Activated T-helper 9 cell treated with anti-CD3 and anti-CD28 coated beads, Interleukin-2, amount 50 U/mL, for 16 hours (primary cell): Measurements from ENCODE around the gene MXD4.

ENCODE experiments used
- DNase-seq: peaks from one replicate; pipeline ENCODE4 v3.0.0-alpha.2; 2020; ENCODE audit warnings: low read depth

The MXD4 gene

DNA sequence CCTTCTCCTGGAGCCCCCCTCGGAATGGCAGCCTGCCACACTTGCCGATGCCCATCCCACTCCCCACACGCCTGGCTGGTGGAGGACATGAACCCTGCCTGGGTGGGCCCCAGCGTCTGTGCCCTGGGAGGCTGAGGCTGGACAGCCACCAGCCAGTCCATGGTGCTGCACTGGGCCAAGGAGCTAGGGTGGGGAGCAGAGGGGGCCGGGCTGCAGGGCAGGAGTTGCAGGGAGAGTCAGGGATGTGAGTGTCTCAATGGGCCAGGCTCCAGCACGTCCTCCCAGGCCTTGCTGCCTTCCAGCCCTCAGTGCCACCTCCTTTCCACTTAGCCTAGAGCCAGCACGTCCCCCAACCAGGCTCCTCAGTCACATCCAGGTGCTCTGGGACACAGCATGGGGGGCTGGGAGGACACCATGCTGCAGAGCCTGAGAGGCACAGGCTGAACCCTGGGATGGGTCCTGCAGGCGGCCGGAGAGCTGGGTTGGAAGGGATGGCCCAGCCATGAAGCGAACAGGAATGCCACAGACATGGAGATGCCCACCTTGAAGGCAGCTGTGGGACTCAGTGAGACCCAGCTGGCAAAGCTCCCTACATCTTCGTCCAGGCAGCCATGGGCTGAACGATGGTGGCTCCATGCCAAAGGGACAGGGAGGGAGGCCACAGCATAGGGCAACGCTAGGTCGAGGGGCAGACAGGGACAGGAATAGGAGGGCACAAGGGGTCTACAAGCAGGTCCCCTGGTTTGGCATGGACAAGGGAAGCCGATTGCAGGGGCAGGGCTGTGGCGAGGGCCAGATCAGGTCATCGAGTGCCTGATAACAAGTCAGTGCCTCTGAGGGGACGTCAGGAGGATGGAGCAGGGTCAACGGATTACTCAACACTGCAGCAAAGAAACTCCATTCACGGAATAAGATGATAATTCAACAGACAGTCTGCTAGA lies 30.1 kb upstream of the MXD4 start:
- DNase-seq: no peak

GRCh38 chr4:2290974-2291704 lies 29.2 kb upstream of the MXD4 start:
- peak; percentile 38 for DNase-seq

DNA sequence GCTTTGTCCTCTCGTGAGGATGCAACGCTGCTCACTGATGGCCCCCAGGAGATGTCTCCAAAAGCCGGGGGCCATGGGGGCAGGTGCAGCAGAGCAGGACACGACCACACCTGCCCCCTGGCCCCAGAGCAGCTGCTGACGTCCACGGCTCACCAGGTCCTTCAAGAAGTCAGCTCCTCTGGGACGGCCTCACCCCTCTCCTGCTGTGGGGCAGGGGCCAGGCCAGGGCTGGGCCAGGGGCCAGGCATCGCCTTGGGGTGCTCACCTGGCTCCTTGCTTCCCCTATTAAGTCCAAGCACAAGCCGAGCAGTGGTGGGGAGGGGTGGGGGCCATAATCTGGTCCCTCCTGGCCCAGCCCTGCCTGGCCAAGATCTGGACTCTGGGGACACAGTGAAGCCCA lies 28.6 kb upstream of the MXD4 start:
- DNase-seq: no peak

DNA sequence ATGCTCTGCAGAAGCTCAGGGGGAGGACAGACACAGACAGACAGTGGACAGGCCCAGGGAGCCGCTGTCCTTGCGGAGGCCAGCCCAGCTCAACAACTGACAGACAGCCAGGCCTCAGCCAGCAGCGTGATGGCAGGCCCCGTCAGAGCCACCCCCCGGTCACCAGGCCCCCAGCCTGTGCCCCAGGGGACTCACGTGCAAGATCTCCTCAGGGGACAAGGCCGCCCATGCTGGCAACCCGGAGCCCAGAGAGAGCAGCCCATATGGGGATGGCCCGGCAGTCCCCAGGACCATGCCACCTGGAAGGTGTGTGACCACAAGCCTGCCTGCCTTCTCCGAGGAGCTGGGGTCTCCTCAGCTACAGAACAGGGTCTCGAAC lies 28.0 kb upstream of the MXD4 start:
- DNase-seq: no peak

DNA sequence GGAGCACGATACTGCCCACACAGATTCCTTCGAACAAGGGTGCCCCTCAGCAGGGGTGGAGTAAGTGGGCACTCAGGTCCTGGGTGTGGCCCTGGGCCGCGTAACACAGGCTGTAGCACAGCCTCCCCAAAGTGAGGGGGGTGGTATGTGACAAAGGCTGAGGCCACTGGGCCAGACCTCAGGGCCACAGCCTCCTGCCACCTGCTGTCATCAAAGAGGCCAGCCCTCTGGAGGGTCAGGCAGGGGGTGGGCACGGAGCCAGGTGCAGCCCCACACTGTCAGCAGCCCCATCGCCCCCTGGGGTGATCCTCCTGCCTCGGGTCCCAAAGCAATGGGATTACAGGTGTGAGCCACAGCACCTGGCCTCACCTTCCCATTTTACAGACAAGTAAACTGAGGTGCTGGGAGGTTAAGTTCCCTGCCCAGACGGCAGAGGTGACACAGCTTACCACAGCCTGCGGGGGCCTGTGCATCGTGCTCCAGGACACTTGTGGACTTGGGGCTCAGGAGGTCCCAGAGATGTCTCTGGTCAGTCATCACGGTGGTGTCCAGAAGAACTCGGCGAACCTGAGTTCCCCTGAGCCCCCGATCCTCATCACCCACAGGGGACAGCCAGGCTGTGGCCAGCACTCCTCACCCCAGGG lies 27.5 kb upstream of the MXD4 start:
- DNase-seq: no peak

DNA sequence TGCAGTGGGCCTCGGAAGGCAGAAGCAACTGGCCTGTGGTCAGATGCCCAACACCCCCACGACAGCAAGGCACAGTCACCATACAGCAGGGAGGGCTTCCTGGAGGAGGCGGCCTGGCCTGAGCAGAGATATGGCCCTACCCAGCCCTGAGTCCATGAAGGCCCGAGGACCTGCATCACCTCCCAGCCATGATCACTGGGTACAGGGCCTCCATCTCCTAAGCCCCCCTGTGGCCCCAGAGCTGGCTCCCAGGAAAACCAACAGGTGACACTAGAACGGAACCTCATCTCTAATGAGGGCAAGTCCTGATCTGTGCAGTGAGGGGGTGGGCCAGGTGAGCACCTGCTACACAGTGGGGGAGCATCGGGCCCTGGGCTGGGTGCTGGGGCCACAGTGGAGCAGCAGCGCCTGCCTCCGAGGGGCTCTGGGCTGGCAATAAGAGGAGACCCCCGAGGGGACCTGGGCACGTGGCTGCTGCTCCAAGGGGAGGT lies 26.2 kb upstream of the MXD4 start:
- DNase-seq: no peak

DNA sequence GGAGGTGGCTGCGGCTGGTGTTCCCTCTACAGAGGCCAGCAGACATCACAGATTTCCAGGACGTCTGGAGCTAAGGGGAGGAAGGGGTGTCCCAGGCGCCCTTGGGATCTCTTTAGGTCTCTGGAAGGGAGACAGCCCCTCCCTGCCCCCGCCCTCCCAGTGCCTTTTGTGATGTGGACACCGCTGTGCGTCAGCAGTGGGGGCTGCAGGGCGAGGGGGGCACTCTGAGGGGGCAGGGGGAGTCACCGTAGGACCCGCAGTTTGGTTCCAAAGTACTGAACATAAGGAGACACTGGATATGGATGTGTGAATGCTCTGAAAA lies 25.6 kb upstream of the MXD4 start:
- DNase-seq: no peak

DNA sequence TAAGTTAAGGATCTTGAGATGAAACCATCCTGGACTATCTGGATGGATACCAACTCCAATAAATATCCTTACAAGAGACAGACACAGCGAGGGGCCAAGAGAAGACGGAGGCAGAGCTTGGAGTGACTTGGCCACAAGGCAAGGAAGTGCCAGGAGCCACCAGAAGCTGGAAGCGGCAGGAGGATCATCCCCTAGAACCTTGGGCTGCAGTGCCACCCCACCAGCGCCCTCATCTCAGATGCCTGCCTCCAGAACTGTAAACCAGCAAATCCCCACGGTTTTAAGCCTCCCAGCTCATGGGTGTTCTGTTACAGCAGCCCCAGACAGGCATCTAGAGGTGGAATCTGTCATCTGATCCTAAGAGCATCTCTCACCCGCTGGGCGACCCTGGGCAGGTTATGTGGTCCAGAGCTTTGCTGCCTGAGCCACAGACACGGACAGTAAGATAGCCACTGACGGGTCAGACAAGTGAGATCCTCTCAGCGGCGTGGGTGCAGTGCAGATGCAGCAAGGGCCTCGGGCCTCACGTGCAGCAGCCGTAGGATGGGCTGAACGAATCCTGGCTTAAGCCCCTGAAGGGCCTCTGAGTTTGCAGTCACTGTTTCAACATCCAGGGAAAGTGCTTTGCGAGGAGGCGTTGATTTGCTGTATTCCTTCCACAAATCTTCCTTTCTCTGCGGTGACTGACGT lies 25.1 kb upstream of the MXD4 start:
- DNase-seq: no peak

GRCh38 chr4:2285613-2286381 lies 23.9 kb upstream of the MXD4 start:
- DNase-seq: no peak

DNA sequence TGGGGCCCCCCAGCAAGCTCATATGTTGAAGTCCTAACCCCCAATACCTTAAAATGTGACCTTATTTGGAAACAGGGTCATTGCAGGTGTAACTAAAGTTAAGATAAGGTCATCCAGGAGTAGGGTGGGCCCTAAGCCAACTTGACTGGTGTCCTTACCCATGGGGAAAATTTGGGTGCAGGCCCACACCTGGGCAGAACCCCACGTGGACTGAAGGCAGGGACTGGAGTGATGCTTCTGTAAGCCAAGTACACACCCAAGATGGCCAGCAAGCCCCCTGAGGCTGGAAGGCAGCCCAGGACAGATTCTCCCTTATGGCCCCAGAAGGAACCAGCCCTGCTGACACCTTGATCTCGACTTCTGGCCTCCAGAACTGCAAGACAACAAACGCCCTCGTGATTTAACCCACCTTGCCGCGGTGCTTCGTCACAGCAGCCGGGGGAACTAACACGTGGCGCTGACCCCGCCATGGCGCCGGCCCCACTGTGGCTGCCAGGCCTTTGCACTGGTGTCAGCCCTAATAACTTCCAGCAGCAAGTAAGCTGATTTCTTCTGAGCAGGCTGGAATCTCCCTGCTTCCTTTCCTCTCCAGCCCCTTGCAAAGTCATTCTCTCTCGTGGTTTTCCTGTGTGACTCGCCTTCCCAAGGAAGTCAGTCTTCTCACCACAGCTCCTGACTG lies 23.2 kb upstream of the MXD4 start:
- no peak for DNase-seq

- no peak for DNase-seq
These were observed 22.4 kb upstream of the MXD4 start for GRCh38 chr4:2284161-2284933.

DNA sequence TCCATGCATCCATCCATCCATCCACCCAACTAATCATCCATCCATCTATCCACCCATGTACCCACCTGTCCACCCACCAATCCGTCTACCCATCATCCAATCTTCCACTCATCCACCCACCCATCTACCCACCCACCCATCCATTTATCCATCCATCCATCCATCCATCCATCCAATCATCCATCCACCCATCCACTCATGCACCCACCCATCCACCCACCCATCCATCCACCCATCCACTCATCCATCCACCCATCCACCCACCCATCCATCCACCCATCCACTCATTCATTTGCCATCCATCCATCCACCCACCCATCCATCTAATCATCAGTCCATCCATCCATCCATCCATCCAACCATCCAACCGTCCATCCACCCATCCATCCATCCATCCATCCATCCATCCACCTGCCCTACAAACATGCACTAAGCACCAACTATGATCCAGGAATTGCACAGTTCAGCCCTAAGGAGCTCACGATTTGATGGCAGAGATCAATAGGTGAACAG lies 21.3 kb upstream of the MXD4 start:
- DNase-seq: no peak

DNA sequence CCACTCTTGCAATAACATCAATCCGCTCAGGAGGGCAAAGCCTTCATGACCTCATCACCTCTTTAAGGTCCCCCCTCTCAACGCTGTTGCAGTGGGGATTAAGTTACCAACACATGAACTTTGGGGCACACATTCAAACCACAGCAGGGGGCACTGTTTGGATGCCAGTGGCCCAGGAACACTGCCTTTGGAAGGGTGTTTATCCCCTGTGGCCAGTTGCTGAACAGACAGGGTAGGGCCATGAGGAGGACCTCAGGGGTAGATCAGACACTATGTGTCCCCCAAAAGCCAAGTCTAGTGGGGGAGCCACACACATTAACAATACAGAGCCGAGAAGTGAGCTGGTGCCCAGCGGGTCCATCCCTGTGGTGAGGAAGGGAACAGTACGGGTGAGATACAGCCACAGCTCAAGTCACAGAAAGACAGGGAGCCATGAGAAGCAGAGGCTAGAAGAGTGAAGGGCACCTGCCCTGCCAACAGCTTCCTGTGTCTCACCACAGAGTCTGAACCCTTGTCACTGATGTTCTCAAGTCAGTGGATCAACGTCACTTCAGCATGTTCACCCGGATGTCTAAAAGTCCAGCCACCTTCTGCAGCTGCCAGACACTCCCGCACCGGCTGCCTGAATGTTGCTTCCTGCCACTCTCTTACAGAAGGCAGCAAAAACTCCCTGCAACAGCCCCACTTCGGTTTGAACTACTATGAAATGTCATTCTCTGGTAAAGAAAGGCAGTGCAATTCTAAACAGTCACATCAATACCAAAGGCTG lies 19.9 kb upstream of the MXD4 start:
- DNase-seq: peak; percentile 57

DNA sequence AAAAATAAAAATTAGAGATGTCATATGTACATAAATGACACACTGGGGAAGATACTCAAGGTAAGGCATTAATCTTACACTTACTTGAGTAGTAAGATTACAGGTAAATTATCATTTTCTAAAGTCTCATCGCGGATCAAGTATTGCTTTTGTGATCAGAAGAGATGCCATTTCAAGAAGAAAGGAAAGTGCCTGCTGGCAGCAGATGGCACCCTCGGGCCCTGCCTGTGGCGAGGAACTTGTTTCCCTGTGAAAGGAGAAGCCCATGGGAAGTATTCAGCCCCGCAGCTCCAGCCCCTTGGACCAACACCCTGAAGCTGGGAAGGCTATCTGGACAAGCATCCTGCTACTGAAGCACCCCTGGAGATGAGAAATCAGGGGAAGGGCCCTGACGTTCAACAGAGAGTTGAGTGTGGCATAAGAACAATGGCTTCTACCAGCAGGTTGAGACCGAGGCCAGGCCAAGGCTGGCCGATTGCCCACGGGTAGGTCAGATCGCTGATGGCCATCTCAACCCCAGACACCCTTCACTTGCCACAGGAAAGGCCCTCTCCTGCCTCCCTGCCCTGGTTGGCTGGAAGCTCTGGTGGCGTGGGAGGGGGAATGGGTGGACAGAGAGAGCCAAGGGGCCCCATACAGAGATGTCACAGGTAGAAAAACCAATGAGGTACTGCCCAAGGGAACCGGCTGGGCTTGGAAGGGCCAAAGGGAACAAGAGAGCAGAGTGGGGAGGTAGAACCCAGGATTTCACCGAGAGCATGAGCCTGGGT lies 18.8 kb upstream of the MXD4 start:
- DNase-seq: no peak

DNA sequence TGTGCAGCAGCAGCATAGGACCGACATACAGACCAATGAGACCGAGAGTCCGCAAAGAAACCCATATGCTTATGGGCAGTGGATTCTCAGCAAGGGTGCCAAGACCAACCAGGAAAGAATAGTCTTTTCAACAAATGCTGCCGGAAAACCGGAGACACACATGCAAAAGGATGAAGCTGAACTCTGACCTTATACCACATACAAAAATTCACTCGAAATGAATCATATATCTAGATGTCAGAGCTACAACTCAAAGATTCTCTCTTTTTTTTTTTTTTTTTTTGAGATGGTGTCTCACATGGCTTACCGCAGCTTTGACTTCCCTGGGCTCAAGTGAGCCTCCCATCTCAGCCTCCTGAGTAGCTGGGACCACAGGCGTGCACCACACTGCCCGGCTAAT lies 16.0 kb upstream of the MXD4 start:
- no peak for DNase-seq

DNA sequence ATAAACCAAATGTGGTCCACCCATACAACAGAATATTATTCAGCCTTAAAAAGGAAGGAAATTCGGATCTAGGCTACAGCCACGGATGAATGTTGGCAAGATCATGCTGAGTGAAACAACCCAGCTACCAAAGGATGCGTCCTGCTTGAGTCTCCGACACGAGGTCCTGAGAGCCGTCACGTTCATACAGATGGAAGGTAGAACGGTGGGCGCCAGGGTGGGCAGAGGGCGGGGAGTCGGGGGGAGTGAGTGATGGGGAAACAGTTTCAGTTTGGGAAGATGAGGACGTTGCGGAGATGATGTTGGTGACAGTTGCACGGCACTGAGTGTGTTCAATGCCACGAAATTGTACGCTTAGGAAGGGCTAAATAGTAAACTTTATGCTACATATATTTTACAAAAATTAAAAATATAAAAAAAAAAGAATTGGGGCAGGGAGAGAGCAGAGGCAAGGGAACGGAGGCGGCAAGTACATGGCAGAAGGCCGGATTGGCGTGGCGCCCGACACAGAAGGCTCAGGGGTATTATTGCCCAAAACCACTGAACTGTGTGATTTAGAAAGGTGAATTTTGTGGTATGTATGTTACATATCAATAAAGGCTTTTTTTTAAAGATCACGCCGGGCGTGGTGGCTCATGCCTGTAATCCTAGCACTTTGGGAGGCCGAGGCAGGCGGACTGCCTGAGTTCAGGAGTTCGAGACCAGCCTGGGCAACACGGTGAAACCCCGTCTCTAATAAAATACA lies 14.8 kb upstream of the MXD4 start:
- no peak for DNase-seq

GRCh38 chr4:2275546-2276251 lies 13.8 kb upstream of the MXD4 start:
- no peak for DNase-seq
